SK-N-SH (cell line): ENCODE measurements around the gene ARHGAP20. TPM values are rescaled to one million over a fixed set of nuclear protein-coding genes. Genes with fewer than 3 reads are reported as not detected.

ENCODE experiments used
- CTCF ChIA-PET: fragments of 300-600, 350-600 bp; formaldehyde crosslinking; extraction: SDS; loops from one replicate; lab custom pipeline; 2021; lab: Yijun Ruan, JAX
- POLR2A ChIA-PET: fragments of 350-600 bp; sonication (Branson Sonifier 250); formaldehyde crosslinking; extraction: SDS; loops from one replicate; lab custom pipeline; 2020; ENCODE audit warnings: antibody characterized with exemption, inconsistent platforms; lab: Yijun Ruan, JAX
- DNase-seq: peaks from one replicate; pipeline ENCODE4 v3.0.0; 2012
- H2AFZ ChIP-seq: fragments of 200-600 bp; sonication (generic); 2 replicates; pipeline ENCODE4 v1.8.1; 2016; ENCODE audit warnings: antibody characterized with exemption, mild to moderate bottlenecking, low read depth
- H3F3A ChIP-seq: fragments of 200-600 bp; sonication (generic); replicated peaks from 2 replicates; pipeline ENCODE3; 2016; ENCODE audit warnings: antibody characterized with exemption, mild to moderate bottlenecking; ENCODE audit not compliant: insufficient read depth
- H3K27ac ChIP-seq, 2 experiments: fragments of 200-500 bp in 1 of 2; fragments of 200-600 bp in 1 of 2; sonication (Bioruptor generic) in 1 of 2; sonication (generic), shearing (Covaris generic) in 1 of 2; 2 replicates each; pipeline versions ENCODE4 v1.5.1 to v1.6.1; 2014 to 2016; ENCODE audit warnings: low read depth in 2 of 2, inconsistent platforms in 1 of 2, low read length in 1 of 2, mild to moderate bottlenecking in 1 of 2, mixed read lengths in 1 of 2
- H3K27me3 ChIP-seq: fragments of 200-600 bp; sonication (generic), shearing (Covaris generic); 2 replicates; pipeline ENCODE4 v1.6.1; 2016; ENCODE audit warnings: mixed run types; ENCODE audit not compliant: insufficient read depth
- H3K36me3 ChIP-seq, 2 experiments: fragments of 200-500 bp in 1 of 2; fragments of 200-600 bp in 1 of 2; sonication (Bioruptor generic) in 1 of 2; sonication (generic) in 1 of 2; replicated peaks in 1 of 2; 2 replicates each; pipeline versions ENCODE3 to v1.5.1; 2014 to 2016; ENCODE audit warnings: low read length in 1 of 2, mild to moderate bottlenecking in 1 of 2; ENCODE audit not compliant: insufficient read depth in 2 of 2, control insufficient read depth in 1 of 2
- H3K4me1 ChIP-seq, 2 experiments: fragments of 200-500 bp in 1 of 2; fragments of 200-600 bp in 1 of 2; sonication (Bioruptor generic) in 1 of 2; sonication (generic), shearing (Covaris generic) in 1 of 2; 2 replicates each; pipeline versions ENCODE4 v1.5.1 to v1.6.1; 2014 to 2016; ENCODE audit warnings: low read depth in 1 of 2, low read length in 1 of 2, mixed run types in 1 of 2; ENCODE audit not compliant: insufficient read depth in 2 of 2, control insufficient read depth in 1 of 2
- H3K4me2 ChIP-seq: fragments of 200-600 bp; sonication (generic), shearing (Covaris generic); 2 replicates; pipeline ENCODE4 v1.6.1; 2017; ENCODE audit warnings: mixed run types
- H3K4me3 ChIP-seq, 2 experiments: fragments of 200-500 bp in 1 of 2; fragments of 200-600 bp in 1 of 2; sonication (Bioruptor generic) in 1 of 2; sonication (generic), shearing (Covaris generic) in 1 of 2; 2 replicates each; pipeline versions ENCODE4 v1.5.1 to v1.8.1; 2014 to 2016; ENCODE audit warnings: low read depth in 2 of 2, inconsistent platforms in 1 of 2, low read length in 1 of 2, mild to moderate bottlenecking in 1 of 2, mixed read lengths in 1 of 2, moderate library complexity in 1 of 2
- H3K79me2 ChIP-seq: fragments of 200-600 bp; sonication (generic); 2 replicates; pipeline ENCODE4 v1.8.1; 2017; ENCODE audit warnings: mild to moderate bottlenecking; ENCODE audit not compliant: insufficient read depth
- H3K9ac ChIP-seq: fragments of 200-600 bp; sonication (generic); 2 replicates; pipeline ENCODE4 v1.6.1; 2017; ENCODE audit warnings: mixed run types
- H3K9me2 ChIP-seq: fragments of 200-600 bp; sonication (generic); 2 replicates; pipeline ENCODE4 v1.6.1; 2017; ENCODE audit warnings: mixed run types
- H3K9me3 ChIP-seq: fragments of 200-600 bp; sonication (generic); 2 replicates; pipeline ENCODE4 v1.6.1; 2017; ENCODE audit warnings: mixed run types, mild to moderate bottlenecking, moderate library complexity
- H4K20me1 ChIP-seq: fragments of 200-600 bp; sonication (generic); 2 replicates; pipeline ENCODE4 v1.6.1; 2017; ENCODE audit warnings: mild to moderate bottlenecking, mixed run types; ENCODE audit not compliant: insufficient read depth
- EZH2phosphoT487 ChIP-seq: fragments of 200-600 bp; sonication (generic); IDR thresholded peaks from 2 replicates; pipeline ENCODE4 v1.6.1; 2017; ENCODE audit warnings: low read depth, mixed run types, mild to moderate bottlenecking, antibody characterized with exemption, moderate library complexity, borderline replicate concordance
- FOXM1 ChIP-seq: IDR thresholded peaks from 2 replicates; pipeline ENCODE4 v1.4.0; 2012; ENCODE audit warnings: low read depth, mild to moderate bottlenecking
- GABPA ChIP-seq: IDR thresholded peaks from 2 replicates; pipeline ENCODE4 v1.4.0; 2012; ENCODE audit warnings: low read depth, mild to moderate bottlenecking
- GATA2 ChIP-seq: sonication (generic); formaldehyde crosslinking; IDR thresholded peaks from 2 replicates; pipeline ENCODE4 v1.5.0; 2020; ENCODE audit warnings: mild to moderate bottlenecking, missing genetic modification reagents
- JUND ChIP-seq: IDR thresholded peaks from 2 replicates; pipeline ENCODE4 v1.4.0; 2012
- NFIC ChIP-seq: IDR thresholded peaks from 2 replicates; pipeline ENCODE4 v1.4.0; 2012; ENCODE audit warnings: borderline replicate concordance
- NRF1 ChIP-seq: IDR thresholded peaks from 2 replicates; pipeline ENCODE4 v1.6.1; 2012; ENCODE audit warnings: low read depth, mild to moderate bottlenecking, low read length
- RCOR1 ChIP-seq: fragments of 150-350 bp; IDR thresholded peaks from 2 replicates; pipeline ENCODE4 v1.6.1; 2017; ENCODE audit warnings: antibody characterized with exemption, low read length
- RFX5 ChIP-seq: IDR thresholded peaks from 2 replicates; pipeline ENCODE4 v1.6.1; 2012; ENCODE audit warnings: mild to moderate bottlenecking, improper control_type of control experiment, low read length
- YY1 ChIP-seq: IDR thresholded peaks from 2 replicates; pipeline ENCODE4 v1.4.0; 2012; ENCODE audit warnings: low read depth, mild to moderate bottlenecking
- WGBS: methylation state at CpG from one replicate; pipeline ENCODE4 v1.1.6; 2017; ENCODE audit warnings: low lambda C conversion rate; 5-methylcytosine and 5-hydroxymethylcytosine counted together
- polyA plus RNA-seq, 3 experiments: library from polyadenylated mRNA; depleted of rRNA; stranded (reverse); fragments of >200 nt; gene quantifications; 2 replicates each; pipeline ENCODE4 v1.2.3, GENCODE V29; 2012
- TF ChIP-seq, protein P1 (sequence below): IDR thresholded peaks from 2 replicates; pipeline ENCODE4 v1.4.0; 2012; ENCODE audit warnings: low read depth, borderline replicate concordance
- TF ChIP-seq, protein P2 (sequence below): fragments of 150-350 bp; IDR thresholded peaks from 2 replicates; pipeline ENCODE4 v1.6.1; 2017; ENCODE audit warnings: antibody characterized with exemption, low read length, low read depth, borderline replicate concordance
- TF ChIP-seq, protein P3 (sequence below): IDR thresholded peaks from 2 replicates; pipeline ENCODE4; 2012
- TF ChIP-seq, protein P4 (sequence below): IDR thresholded peaks from 2 replicates; pipeline ENCODE4 v1.4.0; 2012; ENCODE audit warnings: low read depth, borderline replicate concordance

Gene ARHGAP20
- polyA plus RNA-seq, 1 of the 3 experiments (the other 2 are of a cell fraction): 0.76 TPM

DNA sequence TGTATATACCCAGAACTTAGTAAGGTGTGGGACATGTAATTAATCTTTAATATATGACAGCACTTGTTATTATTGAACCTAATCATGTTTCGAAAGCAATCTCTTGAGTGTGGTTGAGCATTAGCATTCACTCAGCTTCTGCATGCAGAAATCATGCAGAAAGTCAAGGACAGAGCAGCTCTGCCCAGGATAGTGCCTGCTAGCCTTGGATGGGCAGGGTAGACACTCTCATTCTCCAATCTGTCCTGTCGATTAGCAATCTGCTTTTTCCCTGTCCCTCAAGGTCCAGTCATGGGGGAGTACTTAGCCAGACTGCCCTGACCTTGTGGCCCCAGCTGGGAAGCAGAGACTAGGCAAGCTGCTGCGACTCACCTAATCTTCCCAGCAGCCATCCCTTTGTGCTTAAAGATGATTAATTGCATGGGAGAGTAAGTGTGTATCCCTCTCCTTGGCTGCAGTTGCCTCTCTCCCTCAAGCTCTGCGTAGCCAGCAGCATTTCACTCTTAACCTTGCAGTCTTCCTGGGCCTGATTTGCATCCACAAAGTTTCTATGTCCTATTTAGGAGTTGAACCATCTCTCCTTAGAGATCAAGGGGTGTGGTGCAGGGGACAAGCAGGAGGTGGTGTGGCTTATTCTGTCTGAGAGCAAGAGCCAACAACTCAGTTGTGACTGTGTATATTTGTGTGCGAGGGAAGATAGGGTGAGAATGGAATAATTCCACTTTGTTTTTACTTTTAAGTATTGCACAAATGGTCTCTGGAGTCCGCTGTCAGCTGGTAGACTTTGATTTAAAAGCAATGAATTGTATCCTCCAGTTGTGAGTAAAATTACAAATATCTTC is 181.1 kb downstream of the ARHGAP20 start:
- H3K9me3 ChIP-seq: no peaks in the 10 kb centered on the region
- TF ChIP-seq EZH2phosphoT487 (no peak), YY1 (no peak), RFX5 (no peak), GABPA (no peak), FOXM1 (no peak), GATA2 (CRISPR knock-in tag) (no peak), RCOR1 (no peak), JUND (no peak), NFIC (no peak), NRF1 (no peak)
- TF ChIP-seq, protein P1, sequence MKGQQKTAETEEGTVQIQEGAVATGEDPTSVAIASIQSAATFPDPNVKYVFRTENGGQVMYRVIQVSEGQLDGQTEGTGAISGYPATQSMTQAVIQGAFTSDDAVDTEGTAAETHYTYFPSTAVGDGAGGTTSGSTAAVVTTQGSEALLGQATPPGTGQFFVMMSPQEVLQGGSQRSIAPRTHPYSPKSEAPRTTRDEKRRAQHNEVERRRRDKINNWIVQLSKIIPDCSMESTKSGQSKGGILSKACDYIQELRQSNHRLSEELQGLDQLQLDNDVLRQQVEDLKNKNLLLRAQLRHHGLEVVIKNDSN: no peak
- TF ChIP-seq, protein P2, sequence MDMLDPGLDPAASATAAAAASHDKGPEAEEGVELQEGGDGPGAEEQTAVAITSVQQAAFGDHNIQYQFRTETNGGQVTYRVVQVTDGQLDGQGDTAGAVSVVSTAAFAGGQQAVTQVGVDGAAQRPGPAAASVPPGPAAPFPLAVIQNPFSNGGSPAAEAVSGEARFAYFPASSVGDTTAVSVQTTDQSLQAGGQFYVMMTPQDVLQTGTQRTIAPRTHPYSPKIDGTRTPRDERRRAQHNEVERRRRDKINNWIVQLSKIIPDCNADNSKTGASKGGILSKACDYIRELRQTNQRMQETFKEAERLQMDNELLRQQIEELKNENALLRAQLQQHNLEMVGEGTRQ: no peak
- TF ChIP-seq, protein P3, sequence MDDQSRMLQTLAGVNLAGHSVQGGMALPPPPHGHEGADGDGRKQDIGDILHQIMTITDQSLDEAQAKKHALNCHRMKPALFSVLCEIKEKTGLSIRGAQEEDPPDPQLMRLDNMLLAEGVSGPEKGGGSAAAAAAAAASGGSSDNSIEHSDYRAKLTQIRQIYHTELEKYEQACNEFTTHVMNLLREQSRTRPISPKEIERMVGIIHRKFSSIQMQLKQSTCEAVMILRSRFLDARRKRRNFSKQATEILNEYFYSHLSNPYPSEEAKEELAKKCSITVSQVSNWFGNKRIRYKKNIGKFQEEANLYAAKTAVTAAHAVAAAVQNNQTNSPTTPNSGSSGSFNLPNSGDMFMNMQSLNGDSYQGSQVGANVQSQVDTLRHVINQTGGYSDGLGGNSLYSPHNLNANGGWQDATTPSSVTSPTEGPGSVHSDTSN: no peak
- TF ChIP-seq, protein P4, sequence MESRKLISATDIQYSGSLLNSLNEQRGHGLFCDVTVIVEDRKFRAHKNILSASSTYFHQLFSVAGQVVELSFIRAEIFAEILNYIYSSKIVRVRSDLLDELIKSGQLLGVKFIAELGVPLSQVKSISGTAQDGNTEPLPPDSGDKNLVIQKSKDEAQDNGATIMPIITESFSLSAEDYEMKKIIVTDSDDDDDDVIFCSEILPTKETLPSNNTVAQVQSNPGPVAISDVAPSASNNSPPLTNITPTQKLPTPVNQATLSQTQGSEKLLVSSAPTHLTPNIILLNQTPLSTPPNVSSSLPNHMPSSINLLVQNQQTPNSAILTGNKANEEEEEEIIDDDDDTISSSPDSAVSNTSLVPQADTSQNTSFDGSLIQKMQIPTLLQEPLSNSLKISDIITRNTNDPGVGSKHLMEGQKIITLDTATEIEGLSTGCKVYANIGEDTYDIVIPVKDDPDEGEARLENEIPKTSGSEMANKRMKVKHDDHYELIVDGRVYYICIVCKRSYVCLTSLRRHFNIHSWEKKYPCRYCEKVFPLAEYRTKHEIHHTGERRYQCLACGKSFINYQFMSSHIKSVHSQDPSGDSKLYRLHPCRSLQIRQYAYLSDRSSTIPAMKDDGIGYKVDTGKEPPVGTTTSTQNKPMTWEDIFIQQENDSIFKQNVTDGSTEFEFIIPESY: no peak
- no peak for DNase-seq
- no peaks in the 10 kb centered on the region for H3F3A ChIP-seq
- H4K20me1 ChIP-seq: no peaks in the 10 kb centered on the region
- POLR2A ChIA-PET: no interaction called here
- H3K9ac ChIP-seq: no peak overlapping the region
- no peak overlapping the region for H3K4me3 ChIP-seq
- WGBS: 33% methylated on average over 6 of the region's 6 CpGs
- no peaks in the 10 kb centered on the region for H3K36me3 ChIP-seq
- no peak overlapping the region for H3K4me2 ChIP-seq
- H3K9me2 ChIP-seq: no peaks in the 10 kb centered on the region
- no peak overlapping the region for H3K27ac ChIP-seq
- CTCF ChIA-PET: no interaction called here
- H3K27me3 ChIP-seq: no peaks in the 10 kb centered on the region
- H3K79me2 ChIP-seq: no peaks in the 10 kb centered on the region
- peaks cover 2 to 3% of the 10 kb centered on the region in 2 experiments; a peak in 2 of 4 replicates for H3K4me1 ChIP-seq
- no peak overlapping the region for H2AFZ ChIP-seq
